Uterine smooth muscle cell (primary cell): Measurements from ENCODE around the gene ANKRD29. TPM values are rescaled to one million over a fixed set of nuclear protein-coding genes. Genes with fewer than 3 reads are reported as not detected.

Experiments used
- total RNA-seq: library from RNA; depleted of rRNA; stranded (reverse); fragments of >200 nt; gene quantifications from 2 replicates; pipeline ENCODE4 v1.2.3, GENCODE V29; 2014

Gene ANKRD29
- total RNA-seq = 2.3 and 6.1 TPM in 2 replicates

GRCh38 chr18:23662309-23663263, at the start of gene ANKRD29:
TSS of gene ANKRD29 (minus strand) at chr18:23662911. CDS start at chr18:23662730, 181 bp downstream.

GRCh38 chr18:23689031-23689615, 26.4 kb upstream of the ANKRD29 start, which contains the start of gene LAMA3:
TSS of gene LAMA3 (plus strand) at chr18:23689453. CDS start at chr18:23689684, 231 bp downstream.

GRCh38 chr18:23586249-23587196, 76.2 kb downstream of the ANKRD29 start, which contains the start of gene NPC1:
TSS of gene NPC1 (minus strand) at chr18:23586506. CDS start at chr18:23586343, 163 bp downstream.

Other genes with a start within 250 kb of the ANKRD29 start
- gene RIOK3, start 209.6 kb downstream of the ANKRD29 start, total RNA-seq = 52.2 and 56.6 TPM in 2 replicates
- gene RMC1, start 159.4 kb downstream of the ANKRD29 start, total RNA-seq = 34.0 and 37.8 TPM in 2 replicates
- 117 and 325 TPM in 2 replicates for gene NPC1, start 76.4 kb downstream of the ANKRD29 start, total RNA-seq
- 5.1 and 30.5 TPM in 2 replicates for gene LAMA3, start 26.5 kb upstream of the ANKRD29 start, total RNA-seq